Suprapubic skin (tissue), 4 donors: ENCODE results near the gene MARCHF10. TPM values are rescaled to one million over a fixed set of nuclear protein-coding genes. Genes with fewer than 3 reads are reported as not detected.

Experiments
- DNase-seq, 2 donors: peaks; one replicate each; pipeline ENCODE4 v3.0.0-alpha.2; 2019; ENCODE audit warnings: low spot score in 2 of 2
- H3K27ac ChIP-seq: fragments of 200-600 bp; sonication (generic); one replicate; pipeline ENCODE4 v1.5.1; 2019
- H3K27me3 ChIP-seq: fragments of 200-600 bp; sonication (generic); one replicate; pipeline ENCODE4 v1.5.1; 2019
- H3K36me3 ChIP-seq: fragments of 200-600 bp; sonication (generic); one replicate; pipeline ENCODE4 v1.5.1; 2019
- H3K4me1 ChIP-seq: fragments of 200-600 bp; sonication (generic); one replicate; pipeline ENCODE4 v1.5.1; 2019
- H3K4me3 ChIP-seq: fragments of 200-600 bp; sonication (generic); one replicate; pipeline ENCODE4 v1.5.1; 2019; ENCODE audit warnings: mild to moderate bottlenecking
- H3K9me3 ChIP-seq: fragments of 200-600 bp; sonication (generic); one replicate; pipeline ENCODE4 v1.5.1; 2019
- CTCF ChIP-seq, 2 donors: fragments of 200-600 bp in 1 of 2; fragments of 450-650 bp in 1 of 2; sonication (generic) in 1 of 2; IDR thresholded peaks; one replicate each; pipeline ENCODE4 v1.5.1; 2016 to 2019; ENCODE audit warnings: antibody characterized with exemption in 2 of 2, mild to moderate bottlenecking in 1 of 2, moderate library complexity in 1 of 2
- EP300 ChIP-seq: sonication (generic); formaldehyde crosslinking; IDR thresholded peaks from one replicate; pipeline ENCODE4 v1.6.1; 2017; ENCODE audit warnings: antibody characterized with exemption
- POLR2A ChIP-seq, 2 donors: fragments of 450-650 bp; IDR thresholded peaks; one replicate each; pipeline ENCODE4 v1.6.1; 2017; ENCODE audit warnings: antibody characterized with exemption in 2 of 2, mild to moderate bottlenecking in 2 of 2, moderate library complexity in 2 of 2
- POLR2AphosphoS5 ChIP-seq, 3 donors: sonication (generic); formaldehyde crosslinking; IDR thresholded peaks; one replicate each; pipeline ENCODE4 v1.6.1; 2017; ENCODE audit warnings: antibody characterized with exemption in 3 of 3
- WGBS: methylation state at CpG from one replicate; pipeline ENCODE4 v1.1.5; 2018; 5-methylcytosine and 5-hydroxymethylcytosine counted together
- total RNA-seq, 4 donors: library from RNA; depleted of rRNA; stranded (reverse); fragments of >200 nt; gene quantifications; one replicate each; pipeline ENCODE4 v1.1.0, GENCODE V29; 2016

MARCHF10 gene
- total RNA-seq, 4 donors from 2014 or later, result not detected

- peaks cover 5% of the 10 kb centered on the region for H3K4me1 ChIP-seq
- TF ChIP-seq POLR2AphosphoS5 (IDR thresholded peaks at IDR 0.05) (no peak), EP300 (no peak), POLR2A (IDR thresholded peaks at IDR 0.05) (no peak), CTCF (IDR thresholded peaks at IDR 0.05) (no peak)
- WGBS, result 90% methylated on average over 1 of the region's 1 CpG
Measured at GRCh38 chr17:62796291-62796690, 11.8 kb downstream of the MARCHF10 start.

GRCh38 chr17:62794666-62794971 is 13.5 kb downstream of the MARCHF10 start:
- no peaks in the 10 kb centered on the region for H3K9me3 ChIP-seq
- H3K36me3 ChIP-seq, result no peaks in the 10 kb centered on the region
- H3K4me3 ChIP-seq, result no peak overlapping the region
- WGBS, result 49% methylated on average over 4 of the region's 4 CpGs
- H3K27me3 ChIP-seq, result no peaks in the 10 kb centered on the region
- TF ChIP-seq EP300 (no peak), POLR2A (IDR thresholded peaks at IDR 0.05) (no peak), POLR2AphosphoS5 (IDR thresholded peaks at IDR 0.05) (no peak), CTCF (IDR thresholded peaks at IDR 0.05) (no peak)
- H3K4me1 ChIP-seq, result no peaks in the 10 kb centered on the region
- DNase-seq, result no peak
- no peak overlapping the region for H3K27ac ChIP-seq

More at GRCh38 chr17:62796291-62796690, 11.8 kb downstream of the MARCHF10 start:
- no peak overlapping the region for H3K4me3 ChIP-seq
- no peaks in the 10 kb centered on the region for H3K9me3 ChIP-seq
- H3K36me3 ChIP-seq, result no peaks in the 10 kb centered on the region
- no peak for DNase-seq
- no peaks in the 10 kb centered on the region for H3K27me3 ChIP-seq
- no peak overlapping the region for H3K27ac ChIP-seq

GRCh38 chr17:62793919-62794665 is 14.0 kb downstream of the MARCHF10 start:
- 70% methylated on average over 3 of the region's 3 CpGs for WGBS
- H3K36me3 ChIP-seq, result no peaks in the 10 kb centered on the region
- H3K4me3 ChIP-seq, result no peak overlapping the region
- H3K27me3 ChIP-seq, result no peaks in the 10 kb centered on the region
- no peak for DNase-seq
- TF ChIP-seq POLR2AphosphoS5 (IDR thresholded peaks at IDR 0.05), result no peak
- no peaks in the 10 kb centered on the region for H3K4me1 ChIP-seq
- H3K27ac ChIP-seq, result no peak overlapping the region
- H3K9me3 ChIP-seq, result no peaks in the 10 kb centered on the region

DNA sequence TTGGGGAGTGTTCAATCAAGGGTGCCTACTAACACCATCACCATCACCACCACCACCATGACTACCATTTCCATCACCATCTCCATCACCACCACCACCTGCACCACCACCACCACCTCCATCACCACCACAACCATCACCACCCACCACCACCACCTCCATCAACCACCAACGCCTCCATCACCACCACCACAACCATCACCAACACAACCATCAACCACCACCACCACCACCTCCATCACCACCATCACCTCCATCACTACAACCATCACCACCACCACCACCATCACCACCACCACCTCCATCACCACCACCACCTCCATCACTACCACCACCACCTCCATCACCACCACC is 15.7 kb downstream of the MARCHF10 start:
- Histone ChIP-seq H3K36me3 (no peaks in the 10 kb centered on the region), H3K27ac (no peak overlapping the region), H3K4me1 (no peaks in the 10 kb centered on the region), H3K9me3 (no peaks in the 10 kb centered on the region), H3K4me3 (no peak overlapping the region), H3K27me3 (no peaks in the 10 kb centered on the region)
- no peak for TF ChIP-seq POLR2A (IDR thresholded peaks at IDR 0.05)
- WGBS, result 90% methylated on average over 1 of the region's 1 CpG
- no peak for DNase-seq

DNA sequence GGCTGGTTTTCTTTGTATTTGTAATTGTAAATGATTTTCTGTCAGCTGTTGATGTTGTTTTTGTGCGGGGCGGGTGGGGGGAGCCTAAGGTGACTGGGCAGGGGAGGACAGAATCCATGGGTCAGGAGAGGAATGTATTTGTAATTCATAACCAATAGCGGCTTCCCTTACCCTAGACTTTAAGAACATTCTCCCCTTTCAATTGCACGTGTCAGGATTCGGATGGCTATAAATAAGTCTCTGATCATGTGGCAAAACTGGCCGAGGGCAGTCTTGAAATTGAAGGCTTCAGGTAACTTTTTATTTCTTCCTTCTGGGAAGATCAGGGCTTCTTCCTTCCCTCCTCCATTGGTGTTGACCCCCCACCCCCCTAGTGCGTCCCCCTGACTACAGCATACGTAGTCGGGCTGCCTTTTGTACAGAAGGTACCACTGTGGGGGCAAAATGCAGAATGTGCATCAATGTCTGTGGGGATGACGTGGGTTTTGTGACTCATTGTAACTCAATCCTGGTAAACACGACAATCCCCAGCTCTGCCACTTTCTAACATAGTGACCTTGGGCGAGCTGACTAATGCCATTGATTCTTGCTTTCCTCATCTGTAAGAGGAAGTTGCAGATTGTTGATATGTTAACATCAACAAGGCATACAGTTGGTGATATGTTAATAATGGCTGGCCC is 16.2 kb downstream of the MARCHF10 start:
- no peak for DNase-seq
- H3K27me3 ChIP-seq, result no peaks in the 10 kb centered on the region
- WGBS, result 71% methylated on average over 12 of the region's 12 CpGs
- no peaks in the 10 kb centered on the region for H3K9me3 ChIP-seq
- H3K4me1 ChIP-seq, result no peaks in the 10 kb centered on the region
- H3K27ac ChIP-seq, result no peak overlapping the region
- H3K36me3 ChIP-seq, result no peaks in the 10 kb centered on the region
- H3K4me3 ChIP-seq, result no peak overlapping the region
- TF ChIP-seq EP300 (no peak), POLR2A (IDR thresholded peaks at IDR 0.05) (no peak), CTCF (IDR thresholded peaks at IDR 0.05) (no peak)

DNA sequence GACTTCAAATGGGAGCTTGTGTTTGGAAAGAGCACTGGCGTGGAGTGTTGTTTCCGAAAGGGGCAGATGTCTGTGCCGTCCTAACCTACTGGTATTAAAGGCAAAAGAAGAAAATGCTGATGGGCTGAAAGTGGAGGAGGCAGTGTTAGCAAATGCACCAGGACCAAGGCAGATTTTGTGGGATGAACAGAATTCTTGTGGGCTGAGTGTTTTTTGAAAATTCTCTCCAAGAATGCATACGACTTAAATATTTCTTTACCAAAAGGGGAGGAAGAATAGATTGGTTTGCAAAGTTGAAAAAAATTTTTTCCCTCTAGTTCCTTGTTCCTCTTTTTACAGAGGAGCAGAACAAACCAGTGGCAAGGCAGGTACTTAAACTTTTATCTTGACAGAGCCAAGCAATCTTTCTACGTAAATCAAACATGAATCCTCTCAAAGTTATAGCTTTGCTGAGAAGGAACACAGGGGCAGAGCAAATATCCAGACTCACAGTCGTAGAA is 16.8 kb downstream of the MARCHF10 start:
- TF ChIP-seq POLR2A (IDR thresholded peaks at IDR 0.05) (no peak), POLR2AphosphoS5 (IDR thresholded peaks at IDR 0.05) (no peak), EP300 (no peak), CTCF (IDR thresholded peaks at IDR 0.05) (no peak)
- Histone ChIP-seq H3K9me3 (no peaks in the 10 kb centered on the region), H3K4me3 (no peak overlapping the region), H3K27ac (no peak overlapping the region), H3K27me3 (no peaks in the 10 kb centered on the region), H3K36me3 (no peaks in the 10 kb centered on the region), H3K4me1 (no peaks in the 10 kb centered on the region)
- 60% methylated on average over 6 of the region's 6 CpGs for WGBS
- DNase-seq, result no peak
